ENCODE results near the gene RPTOR.

DNA sequence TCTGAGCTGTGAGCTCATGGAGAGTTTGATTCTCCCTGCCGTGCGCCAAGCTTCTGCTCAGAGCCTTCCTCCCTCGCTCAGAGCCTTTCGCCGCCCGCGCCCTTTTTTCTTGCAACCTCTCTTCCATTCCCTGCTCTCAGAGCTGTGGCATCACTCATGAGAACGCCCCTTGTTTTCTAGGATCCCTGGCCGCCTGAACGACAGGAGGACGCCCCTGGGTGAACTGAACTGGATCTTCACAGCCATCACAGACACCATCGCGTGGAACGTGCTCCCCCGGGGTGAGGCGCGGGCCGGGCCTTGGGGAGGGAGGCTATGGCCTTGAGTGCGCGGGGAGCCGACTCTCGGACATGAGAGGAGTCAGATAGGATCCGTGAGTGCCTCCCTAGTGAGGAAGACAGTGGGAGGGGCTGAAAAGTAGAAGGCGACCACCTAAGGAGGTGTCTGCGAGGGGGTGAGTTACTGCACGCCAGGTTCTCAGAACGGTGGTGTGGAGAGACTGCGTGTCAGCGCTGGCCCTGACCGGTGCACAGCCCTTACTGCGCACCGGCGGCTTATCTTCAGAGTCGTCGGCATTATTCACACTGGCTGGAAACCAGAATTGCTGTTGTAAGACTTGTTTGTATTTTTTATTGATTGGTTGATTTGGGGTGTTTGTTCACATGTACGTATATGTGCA is 277.5 kb downstream of the RPTOR start:
- no peak for TF ChIP-seq POLR2AphosphoS5 (IDR thresholded peaks at IDR 0.05; ENCODE audit: insufficient read depth, low read depth, low read length)
- TF ChIP-seq, protein P1, sequence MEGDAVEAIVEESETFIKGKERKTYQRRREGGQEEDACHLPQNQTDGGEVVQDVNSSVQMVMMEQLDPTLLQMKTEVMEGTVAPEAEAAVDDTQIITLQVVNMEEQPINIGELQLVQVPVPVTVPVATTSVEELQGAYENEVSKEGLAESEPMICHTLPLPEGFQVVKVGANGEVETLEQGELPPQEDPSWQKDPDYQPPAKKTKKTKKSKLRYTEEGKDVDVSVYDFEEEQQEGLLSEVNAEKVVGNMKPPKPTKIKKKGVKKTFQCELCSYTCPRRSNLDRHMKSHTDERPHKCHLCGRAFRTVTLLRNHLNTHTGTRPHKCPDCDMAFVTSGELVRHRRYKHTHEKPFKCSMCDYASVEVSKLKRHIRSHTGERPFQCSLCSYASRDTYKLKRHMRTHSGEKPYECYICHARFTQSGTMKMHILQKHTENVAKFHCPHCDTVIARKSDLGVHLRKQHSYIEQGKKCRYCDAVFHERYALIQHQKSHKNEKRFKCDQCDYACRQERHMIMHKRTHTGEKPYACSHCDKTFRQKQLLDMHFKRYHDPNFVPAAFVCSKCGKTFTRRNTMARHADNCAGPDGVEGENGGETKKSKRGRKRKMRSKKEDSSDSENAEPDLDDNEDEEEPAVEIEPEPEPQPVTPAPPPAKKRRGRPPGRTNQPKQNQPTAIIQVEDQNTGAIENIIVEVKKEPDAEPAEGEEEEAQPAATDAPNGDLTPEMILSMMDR (IDR thresholded peaks at IDR 0.05; ENCODE audit: extremely low read depth in 1 of 2, insufficient read depth in 1 of 2, low read depth in 1 of 2, low read length in 2 of 2) = no peak
- no peak for TF ChIP-seq POLR2A (IDR thresholded peaks at IDR 0.05; ENCODE audit: low read depth, low read length)
- TF ChIP-seq, protein P2, sequence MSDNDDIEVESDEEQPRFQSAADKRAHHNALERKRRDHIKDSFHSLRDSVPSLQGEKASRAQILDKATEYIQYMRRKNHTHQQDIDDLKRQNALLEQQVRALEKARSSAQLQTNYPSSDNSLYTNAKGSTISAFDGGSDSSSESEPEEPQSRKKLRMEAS (IDR thresholded peaks at IDR 0.05; ENCODE audit: insufficient read depth, insufficient read length) = no peak
- no peak for TF ChIP-seq EZH2 (IDR thresholded peaks at IDR 0.05; ENCODE audit: borderline replicate concordance, low read depth, low read length, severe bottlenecking)
- no peak for TF ChIP-seq JUN (IDR thresholded peaks at IDR 0.05; ENCODE audit: borderline replicate concordance, insufficient read depth, insufficient read length, low read depth)
- TF ChIP-seq FOS (IDR thresholded peaks at IDR 0.05; ENCODE audit: borderline replicate concordance, insufficient read depth, low read length) = no peak
- TF ChIP-seq MYC (IDR thresholded peaks at IDR 0.05; ENCODE audit: low read depth, low read length) = no peak

Data from endothelial cell of umbilical vein (primary cell).